ENCODE data around the gene RPS18. TPM values are rescaled to one million over a fixed set of nuclear protein-coding genes. Genes with fewer than 3 reads are reported as not detected.
A peak's percentile ranks its signal among the peaks of the same experiment; 100 is the strongest.

RPS18 gene
- total and polyA plus RNA-seq, 2 of the 4 experiments (the other 2 are of a cell fraction) = 6,577 to 8,417 TPM

DNA sequence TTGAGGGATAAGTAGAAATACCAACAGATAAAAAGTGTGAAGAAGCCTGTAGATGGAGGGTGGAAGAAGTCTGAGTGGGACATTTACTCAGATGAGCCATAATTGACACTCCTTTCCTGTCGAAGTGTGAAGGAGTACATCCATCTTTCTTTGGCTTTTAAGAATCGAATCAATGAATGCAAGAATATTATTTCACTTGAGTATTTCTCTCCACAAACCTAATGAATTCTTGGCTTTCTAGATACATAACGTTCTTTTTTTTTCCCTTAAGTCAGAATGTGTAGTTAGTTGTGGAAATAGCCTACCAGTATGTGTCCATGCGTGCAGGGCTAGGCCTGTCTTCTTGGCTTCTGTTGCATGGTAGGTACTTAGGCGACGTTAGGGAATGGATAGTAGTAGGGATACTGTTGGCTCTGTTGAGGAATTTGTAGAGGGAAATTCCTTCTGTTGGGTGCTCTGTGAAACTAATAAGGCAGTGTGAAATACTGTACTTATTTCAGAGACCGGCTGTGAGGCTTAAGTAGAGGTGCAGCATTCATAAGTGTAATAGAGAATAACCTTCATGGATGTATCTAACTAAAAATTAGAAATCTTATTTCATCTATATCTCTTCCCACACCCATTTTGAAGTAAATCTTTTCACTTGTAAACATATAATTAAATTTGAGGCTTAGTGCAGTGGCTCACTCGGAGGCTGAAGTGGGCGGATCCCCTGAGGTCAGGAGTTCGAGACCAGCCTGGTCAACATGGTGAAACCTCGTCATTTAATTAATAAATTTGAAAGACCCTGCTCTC lies 1.5 kb downstream of the RPS18 start:
- BruUV-seq (replicated peaks) = no TSS peak
- TF ChIP-seq, protein P1, sequence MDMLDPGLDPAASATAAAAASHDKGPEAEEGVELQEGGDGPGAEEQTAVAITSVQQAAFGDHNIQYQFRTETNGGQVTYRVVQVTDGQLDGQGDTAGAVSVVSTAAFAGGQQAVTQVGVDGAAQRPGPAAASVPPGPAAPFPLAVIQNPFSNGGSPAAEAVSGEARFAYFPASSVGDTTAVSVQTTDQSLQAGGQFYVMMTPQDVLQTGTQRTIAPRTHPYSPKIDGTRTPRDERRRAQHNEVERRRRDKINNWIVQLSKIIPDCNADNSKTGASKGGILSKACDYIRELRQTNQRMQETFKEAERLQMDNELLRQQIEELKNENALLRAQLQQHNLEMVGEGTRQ (IDR thresholded peaks at IDR 0.05; ENCODE audit: low read depth, low read length) = no peak
- TF ChIP-seq RCOR1 (IDR thresholded peaks at IDR 0.05; ENCODE audit: insufficient replicate concordance, low read length) (no peak), BHLHE40 (IDR thresholded peaks at IDR 0.05; ENCODE audit: low read depth, low read length) (no peak), POLR2A (IDR thresholded peaks at IDR 0.05; ENCODE audit: low read depth, low read length) (no peak)
- TF ChIP-seq, protein P2, sequence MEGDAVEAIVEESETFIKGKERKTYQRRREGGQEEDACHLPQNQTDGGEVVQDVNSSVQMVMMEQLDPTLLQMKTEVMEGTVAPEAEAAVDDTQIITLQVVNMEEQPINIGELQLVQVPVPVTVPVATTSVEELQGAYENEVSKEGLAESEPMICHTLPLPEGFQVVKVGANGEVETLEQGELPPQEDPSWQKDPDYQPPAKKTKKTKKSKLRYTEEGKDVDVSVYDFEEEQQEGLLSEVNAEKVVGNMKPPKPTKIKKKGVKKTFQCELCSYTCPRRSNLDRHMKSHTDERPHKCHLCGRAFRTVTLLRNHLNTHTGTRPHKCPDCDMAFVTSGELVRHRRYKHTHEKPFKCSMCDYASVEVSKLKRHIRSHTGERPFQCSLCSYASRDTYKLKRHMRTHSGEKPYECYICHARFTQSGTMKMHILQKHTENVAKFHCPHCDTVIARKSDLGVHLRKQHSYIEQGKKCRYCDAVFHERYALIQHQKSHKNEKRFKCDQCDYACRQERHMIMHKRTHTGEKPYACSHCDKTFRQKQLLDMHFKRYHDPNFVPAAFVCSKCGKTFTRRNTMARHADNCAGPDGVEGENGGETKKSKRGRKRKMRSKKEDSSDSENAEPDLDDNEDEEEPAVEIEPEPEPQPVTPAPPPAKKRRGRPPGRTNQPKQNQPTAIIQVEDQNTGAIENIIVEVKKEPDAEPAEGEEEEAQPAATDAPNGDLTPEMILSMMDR (conservative IDR thresholded peaks at IDR 0.05; ENCODE audit: low read depth, low read length) = no peak
- Histone ChIP-seq H3K14ac (replicated peaks; ENCODE audit: low read depth, low read length) (peak overlapping the region; percentile 95; the same call in 1 of the 2 replicates), H3K79me1 (ENCODE audit: low read depth in 1 of 2, low read length in 2 of 2) (peaks cover 28 to 65% of the 10 kb centered on the region in 2 experiments), H2BK5ac (ENCODE audit: low read depth, low read length, poor library complexity, severe bottlenecking) (no peak overlapping the region), H3K9ac (ENCODE audit: low read depth, low read length) (peak overlapping the region; percentile 95; the same call in 1 of the 2 replicates), H3K4me3 (ENCODE audit: insufficient read depth, low read depth, low read length) (peak overlapping the region; percentile 71), H4K91ac (ENCODE audit: insufficient read depth, low read depth, low read length) (no peak overlapping the region), H3K9me3 (ENCODE audit: control insufficient read depth, insufficient read depth, low read length) (no peaks in the 10 kb centered on the region), H2BK15ac (ENCODE audit: low read depth, low read length) (no peak overlapping the region), H3K56ac (ENCODE audit: extremely low read depth, insufficient read depth, low read length) (0 out of 2 replicates have a peak overlapping the region, but pooled peaks have one; percentile 88), H3K36me3 (ENCODE audit: control insufficient read depth, insufficient read depth, low read length) (peaks cover 49% of the 10 kb centered on the region), H3K9me1 (ENCODE audit: insufficient read depth, low read length) (peaks cover 9% of the 10 kb centered on the region), H4K8ac (ENCODE audit: low read depth in 2 of 2, low read length in 2 of 2) (no peak overlapping the region), H3K23ac (ENCODE audit: low read depth, low read length) (peak overlapping the region; percentile 86; the same call in 1 of the 2 replicates), H4K5ac (ENCODE audit: low read depth, low read length) (no peak overlapping the region), H2AFZ (replicated peaks; ENCODE audit: low read length, poor library complexity) (no peak overlapping the region), H2AK5ac (ENCODE audit: low read depth, low read length) (0 out of 2 replicates have a peak overlapping the region, but pooled peaks have one; percentile 29), H2BK20ac (ENCODE audit: low read depth, low read length) (no peak overlapping the region), H3K18ac (ENCODE audit: low read depth, low read length) (no peak overlapping the region), H3K27me3 (ENCODE audit: control insufficient read depth, insufficient read depth, low read length) (no peaks in the 10 kb centered on the region), H2AK9ac (replicated peaks; ENCODE audit: low read depth, low read length, poor library complexity) (no peak overlapping the region), H3K4me1 (ENCODE audit: control insufficient read depth, insufficient read depth, low read length) (peaks cover 14% of the 10 kb centered on the region), H2BK120ac (ENCODE audit: low read depth, low read length) (no peak overlapping the region), H3K27ac (ENCODE audit: insufficient read depth, low read length) (no peak overlapping the region), H3K4me2 (ENCODE audit: low read depth, low read length) (peak overlapping the region; percentile 84), H3K4ac (ENCODE audit: low read depth, low read length) (0 out of 2 replicates have a peak overlapping the region, but pooled peaks have one; percentile 11), H4K20me1 (ENCODE audit: insufficient read depth, low read length) (peaks cover 64% of the 10 kb centered on the region)
- ATAC-seq (ENCODE audit: low read depth) (no peak), DNase-seq (no peak)
- in situ Hi-C loops (cut with MboI; ENCODE audit: low sequenced_read_pairs) = no loop called here
- no CpG with 5 or more reads among the region's 11 CpGs for whole genome bisulfite sequencing, 2 experiments (ENCODE audit: extremely low coverage in 2 of 2, insufficient read length in 1 of 2)
- dilution Hi-C loops (cut with HindIII; ENCODE audit: low sequenced_read_pairs, unreplicated experiment) = no loop called here
- intact Hi-C loops (cut with micrococcal nuclease) = no loop called here
- ChIA-PET POLR2A (ENCODE audit: unreplicated experiment) (no interaction called here), CTCF (no interaction called here)
